HG02870 (cell line): ENCODE results near the gene MAN1C1.
"Not testable (repeated sequence)": the region's sequence is repeated elsewhere in the genome, so short reads cannot be mapped to it uniquely, and the experiment has no call there.

Experiments
- ATAC-seq: cut with Tn5 transposase; IDR thresholded peaks from one replicate; pipeline ENCODE4 v1.9.1; 2021; ENCODE audit warnings: mild to moderate bottlenecking, moderate library complexity; ENCODE audit not compliant: unreplicated experiment

The MAN1C1 gene

GRCh38 chr1:25631750-25632485, 15.3 kb downstream of the MAN1C1 start:
- no peak for ATAC-seq

DNA sequence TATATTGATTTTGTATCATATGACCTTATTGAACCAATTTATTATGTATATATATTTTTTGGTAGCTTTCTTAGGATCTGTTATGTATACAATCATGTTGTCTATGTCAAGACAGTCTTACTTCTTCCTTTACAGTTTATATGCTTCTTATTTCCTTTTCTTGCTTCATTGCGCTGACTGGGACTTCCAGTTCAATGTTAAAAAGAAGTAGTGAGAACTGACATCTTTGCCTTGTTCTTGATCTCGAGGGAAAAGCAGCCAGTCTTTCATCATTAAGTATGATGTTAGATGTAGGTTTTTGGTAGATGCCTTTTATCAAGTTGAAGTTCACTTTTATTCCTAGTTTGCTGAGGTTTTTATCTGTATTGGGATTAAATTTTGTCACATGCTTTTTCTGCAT, 17.5 kb downstream of the MAN1C1 start:
- no peak for ATAC-seq

GRCh38 chr1:25634896-25635295, 18.3 kb downstream of the MAN1C1 start:
- ATAC-seq: no peak

- not testable (repeated sequence) for ATAC-seq
Observed at GRCh38 chr1:25636141-25636540, 19.6 kb downstream of the MAN1C1 start.

GRCh38 chr1:25640646-25641328, 24.2 kb downstream of the MAN1C1 start:
- ATAC-seq: no peak

DNA sequence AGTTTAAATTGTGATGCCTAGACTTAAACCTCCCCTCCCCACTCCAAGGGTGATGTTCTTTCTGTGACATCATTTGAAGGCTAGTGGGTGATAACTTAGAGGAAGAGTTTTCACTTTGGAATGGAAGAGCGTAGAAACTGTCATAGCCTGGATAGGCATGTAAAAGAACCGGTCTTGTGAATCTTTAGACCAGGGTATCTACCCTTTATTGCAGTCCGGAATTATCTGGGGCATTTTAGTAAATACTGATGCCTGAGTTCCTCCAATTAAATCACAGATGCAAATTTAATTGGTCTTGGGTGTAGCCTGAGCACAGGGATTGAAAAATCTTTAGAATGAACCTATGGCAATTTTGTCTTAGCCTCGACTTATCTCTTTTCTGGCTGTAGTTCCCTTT, 24.7 kb downstream of the MAN1C1 start:
- ATAC-seq: no peak

DNA sequence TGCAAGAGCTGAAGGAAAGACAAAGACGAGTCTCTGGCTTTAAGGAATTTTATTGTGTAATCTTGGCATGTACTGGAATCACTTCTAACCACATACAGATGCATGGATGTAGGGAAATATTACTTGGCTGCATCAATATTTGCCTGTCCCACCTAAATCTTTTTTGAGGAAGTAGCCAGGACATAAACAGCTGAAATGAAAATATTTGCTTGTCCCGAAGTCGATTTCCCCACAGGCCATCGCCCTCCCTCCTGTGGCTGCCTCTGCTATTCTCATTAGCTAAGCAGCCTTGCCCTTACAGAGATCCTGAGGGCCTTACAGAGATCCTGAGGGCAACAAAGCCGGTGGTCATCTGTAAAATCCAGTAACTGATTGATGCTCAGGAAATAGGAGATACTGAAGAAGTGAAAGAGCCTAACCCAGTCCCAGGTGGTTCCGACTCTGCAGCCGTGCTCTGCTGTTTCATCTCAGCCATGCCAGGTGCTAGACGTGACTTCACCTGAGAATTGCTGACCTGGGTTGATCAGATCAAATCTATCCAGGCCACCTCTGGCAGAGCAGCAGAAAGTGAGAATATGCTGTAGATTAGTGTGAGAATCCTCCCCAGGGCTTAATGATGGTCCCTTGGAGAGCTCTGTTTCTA, 25.5 kb downstream of the MAN1C1 start:
- ATAC-seq: no peak

DNA sequence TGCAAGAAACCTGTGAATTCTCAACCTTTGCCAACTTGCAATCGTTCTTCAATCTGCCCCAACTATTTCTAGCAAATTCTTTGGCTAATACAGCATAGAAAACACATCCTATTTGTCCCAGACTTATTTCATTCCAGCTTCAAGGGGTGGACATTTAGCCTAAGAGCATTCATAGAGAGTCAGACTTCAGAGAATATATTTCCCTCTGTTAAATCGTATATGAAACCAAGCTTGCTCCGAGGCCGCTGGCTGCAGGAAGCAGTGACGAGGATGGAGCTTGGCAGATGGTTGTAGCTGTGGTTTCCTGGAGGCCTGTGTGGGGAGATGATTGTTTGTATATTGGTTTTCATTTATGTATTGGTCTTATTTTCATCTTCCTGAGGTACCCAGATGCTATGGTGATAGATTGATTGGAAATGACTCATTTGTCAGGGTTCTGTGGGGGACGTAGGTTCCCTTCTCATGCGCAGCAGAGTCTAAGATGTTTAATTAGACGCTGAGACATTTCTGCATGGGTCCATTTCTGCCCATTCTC, 26.1 kb downstream of the MAN1C1 start:
- ATAC-seq: no peak

GRCh38 chr1:25643929-25644328, 27.3 kb downstream of the MAN1C1 start:
- no peak for ATAC-seq

DNA sequence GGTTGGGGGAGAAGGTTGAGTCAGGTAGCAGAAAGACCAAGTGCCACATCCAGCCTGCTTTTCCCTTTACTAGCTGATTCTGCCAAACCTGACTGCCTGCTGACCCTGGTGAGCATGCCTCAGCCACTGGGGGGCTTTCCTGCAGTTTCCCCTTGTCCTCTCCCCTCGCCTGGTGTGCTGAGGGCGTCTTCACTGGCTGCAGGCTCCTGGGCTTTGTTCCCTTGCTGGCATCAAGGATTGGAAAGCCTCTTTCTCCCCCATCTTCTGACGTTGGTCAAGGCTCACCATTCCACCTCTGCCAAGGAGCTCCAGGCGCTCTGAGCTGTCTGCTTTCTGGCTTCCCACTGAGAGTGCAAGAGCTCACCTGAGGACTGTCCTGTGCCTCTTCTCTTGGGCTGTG, 28.4 kb downstream of the MAN1C1 start:
- no peak for ATAC-seq

DNA sequence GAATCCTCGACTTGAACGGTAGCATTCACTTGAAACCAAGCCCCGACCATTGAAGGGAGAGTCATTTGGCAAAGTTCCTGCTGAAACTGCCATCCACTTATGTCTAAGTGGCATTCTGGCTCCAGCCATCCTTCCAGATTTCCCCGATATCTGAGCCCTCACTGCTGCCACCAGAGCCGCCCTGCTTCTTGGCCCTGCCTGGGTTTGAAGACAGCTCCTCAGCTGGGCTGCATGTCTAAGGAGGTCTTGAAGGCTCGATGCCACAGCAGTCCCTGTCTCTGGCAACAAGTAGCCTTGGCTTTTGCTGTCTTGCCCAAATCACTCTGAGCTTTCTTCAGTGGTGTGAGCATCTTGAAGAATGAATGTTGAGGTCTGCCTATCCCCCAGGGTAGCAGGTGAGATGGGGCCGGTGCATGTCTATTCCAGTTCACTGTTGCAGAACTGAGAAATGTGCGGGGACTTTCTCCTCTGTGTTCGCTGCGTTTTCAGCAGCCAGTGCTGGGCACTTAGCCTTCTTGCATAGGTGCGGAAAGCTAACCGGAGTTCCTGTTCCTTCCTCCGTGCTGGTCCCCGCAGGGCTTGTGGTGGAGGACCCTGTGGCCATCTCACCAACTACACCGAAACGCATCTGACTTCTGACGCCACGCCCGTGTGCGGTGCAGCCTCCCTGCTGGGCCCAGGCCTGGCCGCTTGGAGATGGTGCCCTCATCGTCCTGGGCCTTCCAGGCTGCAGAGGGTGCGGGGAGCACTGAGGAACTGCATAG, 29.2 kb downstream of the MAN1C1 start:
- no peak for ATAC-seq

DNA sequence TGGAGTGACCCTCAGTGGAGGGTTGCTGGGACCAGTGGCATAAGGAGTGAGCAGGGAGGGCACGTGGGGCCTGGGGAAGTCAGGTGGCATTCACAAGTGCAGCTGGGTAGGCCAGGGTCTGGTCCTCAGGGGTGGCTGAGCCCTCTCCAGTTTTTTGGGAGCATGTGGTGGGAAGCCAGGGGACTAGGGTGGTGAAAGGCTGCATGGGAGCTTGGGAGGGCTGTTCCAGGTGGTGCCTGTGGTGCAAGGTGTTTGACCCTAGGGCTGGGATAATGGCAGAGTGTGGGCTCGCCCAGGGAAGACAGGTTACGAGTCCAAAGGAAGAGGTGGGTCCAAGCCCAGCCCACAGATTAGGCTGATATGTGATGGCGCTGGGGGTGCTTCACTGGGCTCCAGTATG, 30.5 kb downstream of the MAN1C1 start:
- ATAC-seq: no peak

DNA sequence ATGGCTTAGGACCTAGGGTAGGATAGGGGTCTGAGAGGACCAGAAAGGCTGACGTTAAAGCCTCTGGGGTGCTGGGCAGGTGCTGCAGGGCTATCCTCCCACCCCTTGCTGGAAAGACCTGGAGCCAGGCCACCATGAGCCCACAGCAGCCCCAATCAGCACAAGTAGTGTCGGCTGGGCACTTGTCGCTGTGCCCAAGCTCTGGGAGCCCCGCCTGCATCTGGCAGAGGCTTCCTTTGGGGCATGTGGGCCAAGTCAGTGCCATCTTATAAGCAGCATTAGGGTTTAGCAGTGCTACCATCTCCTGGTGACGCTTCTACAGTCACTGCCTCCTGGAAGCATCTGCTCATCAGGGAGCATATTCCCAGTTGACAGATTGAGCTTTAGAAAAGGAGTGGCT, 31.3 kb downstream of the MAN1C1 start:
- ATAC-seq: no peak

DNA sequence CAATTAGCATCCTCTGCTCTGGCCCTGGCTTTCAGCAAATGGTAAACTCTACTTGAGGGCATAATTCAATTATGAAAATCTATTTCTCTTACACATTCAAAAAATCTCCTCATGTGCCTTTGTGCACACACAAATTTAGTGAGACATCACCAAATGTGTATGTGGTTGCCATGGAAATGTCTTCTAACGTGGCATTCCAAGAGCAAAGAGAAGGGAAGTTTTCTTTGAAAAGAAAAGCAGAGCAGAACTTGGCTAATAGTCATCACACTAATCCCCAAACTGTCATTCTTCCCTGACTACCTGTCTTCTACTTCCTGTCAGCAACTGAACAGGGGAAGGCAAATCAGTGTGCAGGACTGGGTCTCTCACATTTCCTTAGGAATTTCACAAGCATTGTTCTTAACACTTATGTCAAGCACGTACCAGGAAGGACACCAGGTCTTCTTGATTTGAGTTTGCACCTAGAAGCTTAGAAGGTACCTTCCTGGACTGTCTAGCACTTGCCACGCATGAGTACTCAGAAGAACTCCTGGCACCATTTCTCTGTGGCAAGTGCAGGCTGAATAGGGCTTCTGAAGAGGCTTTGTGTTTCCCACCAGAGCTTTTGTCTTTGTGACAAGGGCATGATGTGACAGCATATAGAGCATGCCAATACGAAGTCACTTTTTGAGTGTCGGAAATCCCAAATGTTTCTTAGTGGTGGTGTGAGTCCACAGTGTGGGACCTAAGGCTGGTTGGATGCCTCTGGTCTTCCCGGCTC, 32.3 kb downstream of the MAN1C1 start:
- no peak for ATAC-seq

- no peak for ATAC-seq
Observed at GRCh38 chr1:25649505-25650288, 33.1 kb downstream of the MAN1C1 start.

GRCh38 chr1:25650289-25650576, 33.6 kb downstream of the MAN1C1 start:
- no peak for ATAC-seq

DNA sequence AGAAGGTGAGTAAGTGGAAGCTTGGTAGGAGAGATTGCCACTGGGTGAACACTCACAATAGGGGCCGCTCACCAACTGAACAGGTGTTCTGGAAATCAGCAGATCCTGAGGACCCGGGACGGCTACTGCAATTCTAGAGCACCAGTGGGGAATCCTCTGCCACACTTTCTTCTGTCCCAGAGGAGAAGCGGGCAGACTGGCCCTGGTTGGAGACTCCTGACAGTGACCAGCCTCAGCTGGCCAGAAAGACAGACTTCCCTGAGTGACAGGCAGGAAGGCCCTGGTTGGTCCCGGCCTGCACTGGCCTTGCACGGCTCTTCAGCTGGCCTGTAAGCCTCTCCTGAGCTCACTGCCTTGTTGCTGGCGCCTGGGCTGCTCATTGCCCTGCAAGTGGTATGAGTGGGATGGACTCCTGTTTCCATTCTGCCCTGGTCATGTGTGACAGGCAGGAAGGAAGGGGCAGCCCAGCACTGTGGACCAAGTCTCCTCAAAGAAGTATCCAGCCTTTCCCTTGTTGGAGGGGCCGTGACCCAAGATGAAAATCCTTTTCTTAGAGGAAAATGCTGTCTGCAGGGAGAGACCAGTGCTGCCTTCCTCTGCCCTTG, 34.5 kb downstream of the MAN1C1 start:
- ATAC-seq: no peak

DNA sequence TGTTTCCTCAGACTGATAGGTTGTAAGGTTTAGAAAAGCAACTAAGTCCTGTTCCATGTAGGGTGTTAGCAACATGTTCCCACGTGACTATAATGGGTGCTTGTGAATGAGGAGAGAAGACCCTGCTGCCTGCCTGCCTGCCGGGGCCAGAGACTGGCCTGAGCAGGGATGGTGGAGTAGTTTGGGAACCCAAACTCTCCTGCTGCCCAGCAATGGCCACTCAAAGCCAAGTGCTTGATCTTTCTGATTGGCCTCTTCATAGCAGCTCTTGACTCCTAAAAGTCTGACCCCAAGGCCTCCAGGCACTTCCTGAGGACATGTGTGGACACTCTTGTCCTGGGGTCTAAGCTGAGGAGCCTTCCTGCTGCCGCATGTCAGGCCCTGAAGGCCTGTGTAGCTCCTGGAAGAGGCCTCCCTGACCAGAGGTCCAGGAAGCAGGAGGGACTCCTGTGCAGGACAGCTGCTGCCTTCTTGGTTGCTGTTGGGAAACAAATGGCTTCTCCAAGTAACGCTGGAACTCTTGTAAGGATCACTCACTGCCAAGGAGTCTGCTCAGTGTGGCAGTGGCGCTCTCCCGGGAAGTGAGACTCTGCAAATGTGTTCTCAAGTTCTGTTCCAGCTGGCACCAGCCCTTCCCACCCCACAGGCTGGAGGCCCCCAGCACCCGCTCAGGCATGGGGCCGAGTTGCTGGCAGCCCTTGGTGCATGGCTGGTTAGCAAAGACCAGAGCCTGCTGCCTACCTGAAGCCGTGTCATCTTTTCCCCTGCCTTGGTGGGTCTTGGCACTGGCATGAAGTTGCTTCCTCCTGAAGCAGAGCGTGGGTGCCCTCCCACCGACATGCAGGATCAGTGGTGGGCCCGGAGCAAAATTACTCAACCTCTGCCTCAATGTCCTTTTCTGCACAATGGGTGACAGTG, 35.5 kb downstream of the MAN1C1 start:
- ATAC-seq: no peak
